Adipose tissue (tissue), 3 donors: Measurements from ENCODE around the gene HS3ST5. TPM values are rescaled to one million over a fixed set of nuclear protein-coding genes. Genes with fewer than 3 reads are reported as not detected.

Experiments
- H3K27ac ChIP-seq: one replicate; pipeline ENCODE4 v1.5.1; 2013; ENCODE audit warnings: low read depth, low read length
- WGBS, 3 donors: extraction: QIAGEN DNeasy Blood & Tissue Kit; methylation state at CpG; one replicate each; pipeline ENCODE4 v1.1.7; 2013; 5-methylcytosine and 5-hydroxymethylcytosine counted together
- polyA plus RNA-seq, 3 donors: library from polyadenylated mRNA; stranded (reverse); fragments of 200-250 nt; gene quantifications; one replicate each; pipeline ENCODE4 v1.2.3, GENCODE V29; 2013
- donor health status: healthy with polysubstance abuse.
- donor health status: Bipolar disorder and iron deficiency.
- donor health status: healthy.

Gene HS3ST5
- polyA plus RNA-seq, 3 donors = 0.07 TPM; not detected in 2

DNA sequence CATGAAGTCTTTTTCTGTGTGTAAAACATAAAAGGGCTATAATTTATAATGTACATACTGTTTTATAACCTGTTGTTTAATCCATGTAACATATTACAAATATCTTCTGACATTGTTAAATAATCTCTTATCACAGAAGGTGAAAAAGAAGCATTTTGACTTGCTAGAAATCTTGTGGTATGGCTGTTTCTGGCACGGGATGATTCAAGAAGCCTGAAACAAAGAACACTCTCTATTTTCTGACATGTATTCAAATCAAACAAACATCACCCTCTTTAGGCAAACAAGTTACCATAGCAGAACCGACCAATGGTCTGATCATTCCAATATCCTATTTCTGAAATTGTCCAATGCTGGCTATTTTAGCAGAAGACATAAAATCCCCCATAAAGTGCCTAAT lies 55.4 kb downstream of the HS3ST5 start:
- WGBS, 3 donors = 62 to 89% (median 81%) methylated on average over 2 of the region's 2 CpGs
- no peak overlapping the region for H3K27ac ChIP-seq

DNA sequence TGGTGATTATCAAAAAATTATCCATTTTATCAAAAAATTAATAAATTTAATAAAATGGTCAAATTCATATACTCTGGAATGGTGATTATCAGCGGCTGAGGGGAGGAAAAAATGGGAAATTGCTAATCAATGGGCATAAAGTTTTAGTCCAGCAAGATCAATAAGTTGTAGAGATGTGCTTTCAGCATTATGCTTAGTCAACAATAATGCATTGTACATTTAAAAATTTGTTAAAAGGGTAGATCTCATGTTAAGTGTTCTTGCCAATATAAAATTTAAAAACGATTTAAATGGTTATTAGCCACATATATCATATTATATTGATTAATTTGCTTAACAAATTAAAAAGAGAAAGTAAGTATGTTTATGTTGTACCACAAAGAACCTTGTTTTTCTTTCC lies 56.6 kb downstream of the HS3ST5 start:
- H3K27ac ChIP-seq = no peak overlapping the region
- WGBS, 3 donors = 77 to 90% (median 81%) methylated on average over 2 of the region's 2 CpGs

DNA sequence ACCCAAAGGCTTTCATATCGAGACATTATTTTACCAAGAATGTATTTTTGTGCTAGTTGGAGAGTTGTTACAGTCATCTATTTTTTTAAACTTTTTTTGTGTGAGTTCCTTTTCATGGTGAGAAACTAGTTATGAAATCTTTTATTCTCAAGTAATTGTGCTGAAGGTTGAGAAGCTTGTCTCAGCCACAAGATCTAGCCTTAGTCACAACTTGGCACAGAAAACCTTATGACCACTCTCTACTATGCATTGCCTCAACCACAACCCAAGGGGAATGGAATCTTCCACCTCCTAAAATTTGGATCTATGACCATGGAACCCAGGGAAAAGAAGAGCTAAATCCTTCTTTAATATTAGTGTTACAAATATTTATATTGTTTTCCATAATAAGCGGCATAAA lies 58.5 kb downstream of the HS3ST5 start:
- WGBS, 3 donors = 90 to 94% (median 92%) methylated on average over 2 of the region's 2 CpGs
- H3K27ac ChIP-seq = no peak overlapping the region

DNA sequence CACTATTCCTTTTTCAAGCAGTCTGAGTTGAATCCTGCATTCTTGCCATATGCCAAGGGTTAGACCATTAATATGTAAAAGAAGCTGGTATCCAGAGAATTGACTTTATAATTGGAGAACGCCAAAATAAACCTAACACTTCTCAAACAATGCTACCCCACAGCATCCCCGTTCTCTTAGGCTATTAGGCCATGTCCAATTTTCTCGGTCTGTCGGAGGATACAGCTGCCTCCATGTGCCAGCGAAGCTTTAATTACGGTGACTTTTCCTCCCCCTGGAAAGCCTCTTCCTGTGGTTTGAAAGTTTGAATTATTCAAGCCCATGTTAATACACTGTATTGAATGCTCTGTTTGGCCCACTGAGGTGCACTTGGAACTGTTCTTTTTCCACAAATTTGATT lies 60.5 kb downstream of the HS3ST5 start:
- 36 to 65% (median 50%) methylated on average over 6 of the region's 6 CpGs for WGBS, 3 donors
- H3K27ac ChIP-seq = no peak overlapping the region

DNA sequence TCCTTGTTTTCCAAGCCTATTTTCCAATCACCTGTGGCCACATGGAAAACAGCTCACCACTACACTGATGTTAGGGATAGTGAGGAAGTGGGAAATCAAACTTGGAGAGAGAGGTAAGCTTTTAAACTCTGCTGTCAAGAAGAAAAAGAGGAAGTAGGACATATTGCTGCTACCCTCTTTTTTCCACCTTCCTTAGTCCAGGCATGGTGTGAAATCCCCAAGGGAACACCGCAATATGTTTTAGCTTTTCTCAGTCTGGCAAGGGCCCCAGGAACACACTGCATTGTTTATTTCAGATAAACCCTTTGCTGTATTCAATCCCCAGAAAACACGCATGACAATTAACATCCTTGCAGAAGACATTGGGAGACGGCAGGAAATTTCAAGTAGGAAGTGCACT lies 61.3 kb downstream of the HS3ST5 start:
- WGBS, 3 donors = 34 to 58% (median 43%) methylated on average over 3 of the region's 3 CpGs

DNA sequence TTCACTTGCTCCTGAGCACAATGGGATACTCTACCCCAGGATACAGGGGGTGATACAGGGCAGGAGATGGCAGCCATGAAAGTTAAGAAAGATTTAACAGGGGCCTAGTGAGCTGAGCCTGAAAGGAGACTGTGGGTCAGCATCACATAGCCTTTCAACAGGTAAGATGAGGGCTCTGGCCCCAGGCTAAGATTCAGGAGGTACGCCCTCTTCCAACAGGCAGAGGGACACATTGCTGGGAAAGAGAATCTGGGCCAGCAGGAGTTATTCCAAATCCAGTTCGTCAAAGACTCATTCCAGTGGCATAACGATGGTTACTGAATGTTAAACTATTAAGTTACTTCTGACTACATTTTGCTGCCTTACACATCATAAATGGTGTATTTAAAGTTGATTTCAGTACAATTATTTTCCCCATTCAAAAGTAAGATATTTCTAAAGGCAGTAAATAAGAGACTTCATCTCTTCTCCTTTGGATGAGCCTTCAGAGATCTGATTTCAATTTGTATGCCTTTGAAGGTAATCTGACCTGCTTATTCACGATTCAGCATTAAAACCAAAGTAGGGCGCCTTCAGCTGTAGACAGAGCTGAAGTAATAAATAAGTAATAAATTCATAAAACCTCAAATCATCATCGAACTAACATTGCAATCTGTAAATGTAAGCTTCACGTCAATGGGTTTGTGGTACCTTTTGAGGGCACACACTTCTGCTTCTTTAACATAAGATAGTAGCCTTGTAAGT lies 62.4 kb downstream of the HS3ST5 start:
- no peak overlapping the region for H3K27ac ChIP-seq
- WGBS, 3 donors = 89 to 93% (median 93%) methylated on average over 7 of the region's 7 CpGs

More for the DNA sequence above, 61.3 kb downstream of the HS3ST5 start:
- no peak overlapping the region for H3K27ac ChIP-seq

DNA sequence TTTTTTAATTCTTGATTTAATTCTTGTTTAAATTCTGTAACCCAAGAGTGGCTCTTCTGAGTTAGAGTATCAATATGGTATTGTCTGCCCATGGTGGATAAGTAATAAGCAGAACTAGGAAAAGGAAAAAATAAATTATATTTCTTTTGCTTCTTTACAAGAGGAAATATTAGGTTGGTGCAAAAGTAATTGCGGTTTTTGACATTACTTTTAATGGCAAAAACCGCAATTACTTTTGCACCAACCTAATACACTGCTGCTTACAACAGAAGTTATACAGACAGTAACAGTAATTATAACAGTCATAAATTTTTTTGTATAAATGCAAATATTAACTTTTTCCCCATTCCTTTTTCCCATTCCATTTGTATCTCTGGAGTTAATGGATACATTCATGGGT lies 65.6 kb downstream of the HS3ST5 start:
- H3K27ac ChIP-seq = no peak overlapping the region
- WGBS, 3 donors = 60 to 69% (median 61%) methylated on average over 2 of the region's 2 CpGs

DNA sequence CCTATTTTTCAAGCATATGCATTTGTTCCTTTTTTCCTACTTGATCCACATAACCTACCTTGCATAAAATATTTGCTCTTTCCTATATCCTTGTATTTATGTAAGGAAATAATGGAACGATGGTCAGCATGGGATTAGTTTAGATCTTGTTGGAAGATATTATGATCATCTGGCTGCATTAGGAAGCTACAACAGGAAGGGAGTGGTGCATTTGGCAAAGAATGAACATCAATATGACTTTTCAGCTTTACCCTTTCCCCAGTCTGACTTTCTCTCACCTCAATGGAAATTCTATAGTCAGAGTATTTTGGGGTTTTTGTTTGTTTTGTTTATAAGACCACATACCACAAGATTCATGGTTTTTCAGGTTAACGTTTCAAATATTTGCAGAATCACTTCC lies 66.0 kb downstream of the HS3ST5 start:
- WGBS, 3 donors = 22 to 64% (median 31%) methylated on average over 2 of the region's 2 CpGs

DNA sequence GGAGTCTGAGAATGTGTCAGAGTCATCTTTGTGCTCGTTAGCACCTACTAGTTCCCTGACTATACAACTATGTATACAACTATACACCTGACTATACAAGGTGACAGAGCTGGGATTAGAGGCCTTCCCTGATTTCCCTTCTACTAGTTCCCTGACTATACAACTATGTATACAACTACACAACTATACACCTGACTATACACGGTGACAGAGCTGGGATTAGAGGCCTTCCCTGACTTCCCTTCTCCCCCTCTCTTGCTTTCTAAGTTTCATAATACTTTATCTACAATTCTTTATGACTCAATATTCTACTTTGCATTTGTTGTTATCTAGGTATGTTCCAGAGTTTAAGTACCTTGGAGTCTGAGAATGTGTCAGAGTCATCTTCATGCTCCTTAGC lies 68.0 kb downstream of the HS3ST5 start:
- H3K27ac ChIP-seq = no peak overlapping the region
- 87 to 91% (median 87%) methylated on average over 2 of the region's 2 CpGs for WGBS, 3 donors

More for the DNA sequence above, 66.0 kb downstream of the HS3ST5 start:
- H3K27ac ChIP-seq = no peak overlapping the region

DNA sequence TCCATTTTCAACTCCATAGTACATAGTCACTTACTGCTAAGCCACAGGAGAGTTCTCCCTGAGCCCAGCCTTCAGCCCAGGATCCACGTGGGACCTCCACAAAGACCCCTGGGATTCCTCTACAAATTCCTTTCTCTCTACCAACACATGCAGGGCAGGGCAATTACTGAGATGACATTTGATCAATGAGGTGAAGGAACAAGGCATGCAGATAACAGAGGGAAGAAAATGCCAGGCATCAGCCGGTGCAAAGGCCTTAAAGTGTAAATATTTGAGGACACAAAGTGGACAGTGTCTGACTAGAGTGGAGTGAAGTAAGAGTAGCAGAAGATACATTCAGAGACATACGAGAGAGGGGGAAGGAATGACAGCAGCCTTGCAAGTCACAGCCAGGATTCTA lies 70.2 kb downstream of the HS3ST5 start:
- no peak overlapping the region for H3K27ac ChIP-seq
- WGBS, 3 donors = 27 to 63% (median 55%) methylated on average over 3 of the region's 3 CpGs

DNA sequence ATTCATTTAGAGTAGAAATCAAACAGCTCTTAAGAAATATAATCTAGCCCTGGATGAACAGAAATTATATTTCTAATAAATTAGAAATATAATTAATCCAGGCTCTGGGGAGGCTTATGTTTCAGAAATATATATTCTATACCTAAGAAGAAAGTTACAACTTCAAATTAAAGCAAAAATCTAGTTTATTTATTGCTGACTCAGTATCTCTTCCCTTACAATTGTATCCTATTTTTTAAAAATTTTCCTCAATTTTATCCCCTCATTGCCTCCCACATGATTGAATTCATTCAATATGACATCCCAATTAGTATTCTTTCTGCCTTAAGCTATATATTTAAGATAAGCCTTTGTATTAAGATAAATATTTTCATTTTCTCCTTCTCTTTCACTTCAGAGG lies 71.4 kb downstream of the HS3ST5 start:
- H3K27ac ChIP-seq = no peak overlapping the region

DNA sequence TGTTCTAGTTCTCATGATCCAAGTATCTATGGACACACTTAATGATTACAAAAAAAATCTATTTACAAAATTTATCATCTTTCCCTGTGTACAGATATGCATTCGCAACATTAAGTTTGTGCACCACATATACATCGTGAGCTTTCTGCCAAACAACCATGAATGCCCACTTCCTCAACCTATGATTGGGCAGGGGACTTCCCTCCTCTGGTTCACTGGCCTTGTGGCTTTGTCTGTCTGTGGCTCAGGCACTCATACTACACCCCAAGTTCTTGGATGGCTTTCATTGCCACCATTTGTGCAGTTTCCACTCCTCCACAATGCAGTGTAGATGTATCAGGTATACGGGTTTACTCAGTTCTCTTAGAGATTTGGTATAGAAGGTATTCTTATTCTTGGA lies 74.9 kb downstream of the HS3ST5 start:
- no peak overlapping the region for H3K27ac ChIP-seq
- WGBS, 3 donors = 91% methylated on average over 3 of the region's 3 CpGs

DNA sequence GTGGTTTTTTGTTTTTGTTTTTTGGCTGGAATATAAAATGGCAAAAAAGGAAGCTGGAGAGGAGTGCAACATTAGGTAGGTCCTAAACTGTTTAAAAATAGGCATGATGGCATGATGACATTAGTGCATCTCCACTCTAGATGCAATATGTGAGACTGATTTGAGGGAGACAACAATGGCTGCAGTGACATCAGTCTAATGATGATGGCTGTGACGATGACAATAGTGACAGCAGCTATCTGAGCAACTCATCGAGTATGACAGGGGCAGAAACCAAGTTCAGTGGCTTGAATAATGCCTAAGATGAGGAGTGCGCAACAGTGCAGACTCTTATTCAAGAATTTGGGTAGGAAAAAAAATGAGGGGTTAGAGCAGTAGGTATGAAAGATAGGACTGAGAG lies 82.0 kb downstream of the HS3ST5 start:
- H3K27ac ChIP-seq = no peak overlapping the region
- WGBS, 3 donors = 84 to 89% (median 87%) methylated on average over 3 of the region's 3 CpGs

DNA sequence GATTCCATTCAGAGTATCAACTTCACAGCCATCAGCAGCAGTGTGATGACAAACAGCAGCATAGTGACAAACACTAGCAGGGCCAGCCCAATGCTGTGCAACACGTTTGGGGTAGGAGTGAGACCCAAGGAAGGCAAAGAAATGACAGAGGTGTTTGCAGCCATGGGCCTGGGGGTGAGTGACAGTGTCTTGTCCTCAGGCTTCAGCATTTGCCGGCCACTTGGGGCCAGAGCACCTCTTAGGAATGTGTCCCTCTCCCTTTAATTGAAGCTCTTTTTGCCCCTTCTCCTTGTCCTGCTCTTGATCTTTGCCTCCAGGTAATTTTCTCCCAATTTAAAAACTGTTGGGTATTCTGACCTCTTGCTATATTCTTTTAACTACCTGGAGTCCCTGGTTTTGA lies 84.4 kb downstream of the HS3ST5 start:
- WGBS, 3 donors = 42 to 54% (median 44%) methylated on average over 2 of the region's 2 CpGs
- H3K27ac ChIP-seq = no peak overlapping the region

DNA sequence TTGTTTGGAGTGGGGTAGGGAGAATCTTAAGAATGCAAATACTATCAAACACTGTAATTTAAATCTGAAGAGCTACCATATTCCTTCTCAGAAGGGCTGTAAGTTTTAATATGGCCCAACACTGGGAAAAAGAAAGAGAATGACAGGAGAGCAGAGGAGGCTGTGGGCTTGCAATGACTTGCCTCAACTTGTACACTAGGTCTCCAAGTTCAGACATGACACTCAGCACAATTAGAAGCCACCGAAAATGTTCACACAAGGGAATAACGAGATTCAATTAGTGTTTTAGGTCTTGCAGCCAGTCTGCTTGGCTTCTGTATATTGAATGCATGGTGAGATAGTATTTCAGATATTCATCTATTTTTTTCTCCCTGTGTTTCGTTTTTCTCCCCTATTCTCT lies 89.4 kb downstream of the HS3ST5 start:
- 73 to 87% (median 84%) methylated on average over 3 of the region's 3 CpGs for WGBS, 3 donors
- no peak overlapping the region for H3K27ac ChIP-seq

DNA sequence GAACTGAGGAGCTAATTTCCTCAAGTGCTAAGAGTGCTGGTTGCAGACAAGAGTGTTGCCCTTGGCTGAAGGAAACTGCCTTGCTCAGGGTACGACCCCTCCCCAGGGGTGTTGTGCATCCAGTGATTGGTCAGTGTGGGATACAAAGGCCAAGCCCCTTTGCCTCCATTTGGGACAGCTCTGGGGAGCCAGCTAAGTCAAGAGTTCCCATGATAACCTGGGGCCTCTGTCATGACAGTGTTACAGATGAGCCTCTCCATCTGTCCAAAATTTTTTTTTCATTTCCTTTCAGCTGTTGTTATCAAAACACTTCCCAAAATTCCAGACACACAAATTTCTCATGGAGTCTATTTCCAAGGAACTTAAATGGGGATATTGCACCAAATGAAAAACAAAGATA lies 93.3 kb downstream of the HS3ST5 start:
- WGBS, 3 donors = 62 to 87% (median 70%) methylated on average over 1 of the region's 1 CpG
- no peak overlapping the region for H3K27ac ChIP-seq

DNA sequence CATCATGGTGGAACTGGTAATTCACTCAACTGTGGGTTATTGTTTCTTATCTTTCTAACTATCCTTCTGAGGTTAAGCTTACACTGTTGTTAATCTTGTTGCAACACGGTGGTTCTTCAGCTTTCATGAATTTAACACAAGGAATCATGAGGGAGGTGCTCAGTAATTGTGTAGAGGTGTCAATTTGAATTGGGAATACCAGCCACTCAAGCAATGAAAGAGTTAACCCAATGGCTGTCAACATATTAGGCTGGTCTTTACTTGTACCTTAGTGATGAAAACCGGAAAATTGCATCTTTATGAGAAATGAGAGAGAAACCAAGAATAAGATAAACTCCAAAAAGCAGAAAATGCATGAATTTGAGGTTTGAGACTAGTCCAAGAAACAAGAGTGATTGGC lies 95.7 kb downstream of the HS3ST5 start:
- no peak overlapping the region for H3K27ac ChIP-seq

DNA sequence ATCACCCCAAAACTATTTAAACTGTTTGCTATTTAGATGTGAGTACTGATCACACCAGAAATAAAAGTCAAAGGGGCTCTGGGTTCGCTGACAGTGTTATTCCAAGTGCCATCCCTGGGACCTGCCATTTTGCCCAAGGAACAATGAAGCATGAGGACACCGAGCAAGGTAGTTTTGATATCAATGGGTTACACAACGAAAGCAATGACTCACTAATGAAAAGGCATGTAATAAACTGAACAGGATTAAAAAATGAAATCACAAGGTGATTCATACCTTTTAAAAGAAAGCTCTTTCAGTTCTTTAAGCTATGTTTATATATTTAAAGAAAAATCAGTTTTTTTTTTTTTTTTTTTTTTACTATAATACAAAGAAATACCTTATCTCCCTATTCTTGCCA lies 102.0 kb downstream of the HS3ST5 start:
- WGBS, 3 donors = 81 to 83% (median 82%) methylated on average over 3 of the region's 3 CpGs
- no peak overlapping the region for H3K27ac ChIP-seq

More for the DNA sequence above, 95.7 kb downstream of the HS3ST5 start:
- 30 to 46% (median 40%) methylated on average over 2 of the region's 2 CpGs for WGBS, 3 donors

DNA sequence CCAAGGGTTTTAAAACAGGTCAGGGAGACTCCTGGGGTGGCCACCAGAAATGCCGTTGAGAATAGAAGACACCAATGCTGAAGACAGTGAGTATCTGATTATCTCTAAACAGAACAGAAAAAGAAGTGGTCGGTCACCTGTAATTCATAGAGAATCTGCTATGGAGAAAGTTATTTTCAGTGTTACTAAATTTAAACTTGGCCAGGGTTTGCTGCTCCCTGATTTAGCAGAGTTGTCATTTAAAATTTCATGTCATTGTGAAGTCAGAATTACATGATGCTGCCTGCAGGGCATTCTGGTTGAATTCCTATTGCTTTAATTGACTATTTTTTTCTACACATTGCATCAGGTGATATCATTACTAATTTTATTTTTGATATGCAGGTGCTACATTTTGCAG lies 114.1 kb downstream of the HS3ST5 start:
- no peak overlapping the region for H3K27ac ChIP-seq
- WGBS, 3 donors = 85 to 94% (median 91%) methylated on average over 2 of the region's 2 CpGs

DNA sequence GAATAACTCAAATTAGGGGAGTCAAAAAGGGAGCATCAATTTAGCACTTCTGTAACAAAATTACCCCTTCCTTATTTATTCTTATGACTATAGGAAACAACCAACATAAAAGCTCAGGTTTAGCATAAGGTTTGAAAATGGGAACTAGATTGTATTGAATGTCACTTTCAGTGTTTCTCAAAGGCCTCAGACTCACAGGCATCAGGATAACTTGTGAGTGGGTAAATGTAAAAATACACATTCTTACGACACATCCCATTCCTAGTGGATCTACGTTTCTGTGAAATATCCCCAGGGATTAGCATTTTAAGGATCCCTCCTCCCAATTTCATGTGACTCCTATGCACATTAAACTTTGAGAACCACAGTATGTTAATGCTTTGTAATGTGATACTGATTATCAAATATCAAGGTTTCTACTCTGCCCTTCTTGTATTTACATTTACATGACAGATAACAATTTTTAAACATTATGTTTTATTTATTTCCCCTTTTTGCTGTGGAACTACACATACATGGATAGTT lies 114.8 kb downstream of the HS3ST5 start:
- H3K27ac ChIP-seq = no peak overlapping the region
- 61 to 77% (median 66%) methylated on average over 2 of the region's 2 CpGs for WGBS, 3 donors
